GM12874 (cell line): Measurements from ENCODE around the gene PANK1.

Experiments used
- TF ChIP-seq, protein P1 (sequence below): IDR thresholded peaks from 2 replicates; pipeline ENCODE4 v1.5.1; 2011; ENCODE audit warnings: low read depth, mild to moderate bottlenecking, control low read depth, low read length, moderate library complexity; ENCODE audit not compliant: insufficient read depth

Gene PANK1

DNA sequence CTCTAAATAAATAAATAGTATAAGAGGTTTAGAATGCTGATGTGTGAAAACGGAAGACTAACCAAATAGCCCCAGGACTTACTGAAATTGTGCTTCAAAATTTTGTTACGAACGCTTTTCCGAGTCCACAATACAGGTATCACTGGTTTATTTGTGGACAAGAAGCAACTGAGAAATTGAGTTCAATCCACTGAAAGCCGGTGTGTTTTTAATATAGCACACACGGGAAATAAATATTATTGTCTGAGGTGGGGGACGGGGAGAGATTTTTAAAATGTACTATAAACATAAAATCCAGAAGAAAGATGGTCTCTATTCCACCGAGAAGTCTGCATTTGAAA is 110.2 kb downstream of the PANK1 start:
- TF ChIP-seq, protein P1, sequence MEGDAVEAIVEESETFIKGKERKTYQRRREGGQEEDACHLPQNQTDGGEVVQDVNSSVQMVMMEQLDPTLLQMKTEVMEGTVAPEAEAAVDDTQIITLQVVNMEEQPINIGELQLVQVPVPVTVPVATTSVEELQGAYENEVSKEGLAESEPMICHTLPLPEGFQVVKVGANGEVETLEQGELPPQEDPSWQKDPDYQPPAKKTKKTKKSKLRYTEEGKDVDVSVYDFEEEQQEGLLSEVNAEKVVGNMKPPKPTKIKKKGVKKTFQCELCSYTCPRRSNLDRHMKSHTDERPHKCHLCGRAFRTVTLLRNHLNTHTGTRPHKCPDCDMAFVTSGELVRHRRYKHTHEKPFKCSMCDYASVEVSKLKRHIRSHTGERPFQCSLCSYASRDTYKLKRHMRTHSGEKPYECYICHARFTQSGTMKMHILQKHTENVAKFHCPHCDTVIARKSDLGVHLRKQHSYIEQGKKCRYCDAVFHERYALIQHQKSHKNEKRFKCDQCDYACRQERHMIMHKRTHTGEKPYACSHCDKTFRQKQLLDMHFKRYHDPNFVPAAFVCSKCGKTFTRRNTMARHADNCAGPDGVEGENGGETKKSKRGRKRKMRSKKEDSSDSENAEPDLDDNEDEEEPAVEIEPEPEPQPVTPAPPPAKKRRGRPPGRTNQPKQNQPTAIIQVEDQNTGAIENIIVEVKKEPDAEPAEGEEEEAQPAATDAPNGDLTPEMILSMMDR, result no peak
